A549 (cell line): ENCODE measurements around the gene FCRL6. TPM values are rescaled to one million over a fixed set of nuclear protein-coding genes. Genes with fewer than 3 reads are reported as not detected.
A peak's percentile ranks its signal among the peaks of the same experiment; 100 is the strongest.

ENCODE experiments used
- ATAC-seq, 2 experiments: fragments of 200-7000 bp in 1 of 2; fragments of >200 bp in 1 of 2; cut with Nextera tagmentation in 1 of 2; cut with Tn5 transposase in 1 of 2; 3 replicates each; pipeline versions ENCODE4 v1.8.0 to v1.9.1; 2018 to 2020; ENCODE audit warnings: mild to moderate bottlenecking in 1 of 2, moderate library complexity in 1 of 2
- CTCF ChIA-PET: fragments of 300-600 bp; sonication (Branson Sonifier 250); formaldehyde crosslinking; extraction: SDS; loops from one replicate; lab custom pipeline; 2021; ENCODE audit warnings: antibody characterized with exemption, inconsistent platforms; lab: Yijun Ruan, JAX
- POLR2A ChIA-PET: fragments of 350-600 bp; formaldehyde crosslinking; extraction: SDS; loops from one replicate; lab custom pipeline; 2021; ENCODE audit warnings: antibody characterized with exemption, inconsistent platforms; lab: Yijun Ruan, JAX
- DNase-seq, 2 experiments: peaks; one replicate each; pipeline versions ENCODE4 v3.0.0 to v3.0.0-alpha.2; 2011 to 2016; ENCODE audit warnings: low read depth in 1 of 2, low spot score in 1 of 2
- FAIRE-seq: peaks from 2 replicates; lab custom pipeline; 2011; peaks lifted over from hg19 to GRCh38; lab: Jason Lieb, UNC
- H3K27ac ChIP-seq, 2 experiments: fragments of >200 bp; sonication (Bioruptor Twin); formaldehyde crosslinking; 3 replicates each; pipeline ENCODE4 v1.5.1; 2016 to 2017
- H3K4me1 ChIP-seq: fragments of >200 bp; sonication (Bioruptor Twin); formaldehyde crosslinking; 3 replicates; pipeline ENCODE4 v1.6.1; 2016
- H3K4me2 ChIP-seq: fragments of >200 bp; sonication (Bioruptor Twin); formaldehyde crosslinking; 3 replicates; pipeline ENCODE4 v1.6.1; 2016
- H3K4me3 ChIP-seq: fragments of >200 bp; sonication (Bioruptor Twin); formaldehyde crosslinking; 3 replicates; pipeline ENCODE4 v1.5.1; 2016
- H3K9me3 ChIP-seq: fragments of >200 bp; sonication (Bioruptor Twin); formaldehyde crosslinking; 3 replicates; pipeline ENCODE4 v1.6.1; 2016
- CBX8 ChIP-seq: fragments of 200-600 bp; sonication (generic); IDR thresholded peaks from 2 replicates; pipeline ENCODE4 v1.6.1; 2016
- ESRRA ChIP-seq: fragments of 150-350 bp; IDR thresholded peaks from 2 replicates; pipeline ENCODE4 v1.6.1; 2014; ENCODE audit warnings: mild to moderate bottlenecking, low read length, borderline replicate concordance
- FOSB ChIP-seq: fragments of 250-450 bp; sonication (Bioruptor Pico); IDR thresholded peaks from 2 replicates; pipeline ENCODE4 v1.5.0; 2020; ENCODE audit warnings: mild to moderate bottlenecking, moderate library complexity
- FOSL2 ChIP-seq, 2 experiments: fragments of 450-650 bp in 1 of 2; fragments of >200 bp in 1 of 2; sonication (Bioruptor Twin) in 1 of 2; formaldehyde crosslinking; IDR thresholded peaks; 2 replicates each; pipeline versions ENCODE4 v1.5.0 to v1.6.1; 2016 to 2020; ENCODE audit warnings: mild to moderate bottlenecking in 1 of 2, moderate library complexity in 1 of 2
- GATA3 ChIP-seq: IDR thresholded peaks from 2 replicates; pipeline ENCODE4 v1.6.1; 2012; ENCODE audit warnings: borderline replicate concordance
- HEYL ChIP-seq: fragments of 250-450 bp; sonication (Bioruptor Pico); IDR thresholded peaks from 2 replicates; pipeline ENCODE4 v1.8.0; 2021; ENCODE audit warnings: mild to moderate bottlenecking, moderate library complexity
- HOXB13 ChIP-seq: fragments of 250-450 bp; sonication (Bioruptor Pico); IDR thresholded peaks from 2 replicates; pipeline ENCODE4 v1.5.0; 2020; ENCODE audit warnings: low read depth, mild to moderate bottlenecking, moderate library complexity
- KDM5A ChIP-seq: fragments of 200-600 bp; sonication (generic); IDR thresholded peaks from 2 replicates; pipeline ENCODE4 v1.6.1; 2016; ENCODE audit warnings: antibody characterized with exemption, mild to moderate bottlenecking
- MYC ChIP-seq: IDR thresholded peaks from 2 replicates; pipeline ENCODE4 v1.6.1; 2012; ENCODE audit warnings: mild to moderate bottlenecking, inconsistent platforms, low read length, improper control_type of control experiment, borderline replicate concordance
- NFE2L2 ChIP-seq: fragments of 150-350 bp; conservative IDR thresholded peaks from 2 replicates; pipeline ENCODE4 v1.6.1; 2014; ENCODE audit warnings: low read length
- PBX3 ChIP-seq: IDR thresholded peaks from 2 replicates; pipeline ENCODE4 v1.6.1; 2012
- POLR2A ChIP-seq: IDR thresholded peaks from 2 replicates; pipeline ENCODE4 v1.6.1; 2012; ENCODE audit warnings: mild to moderate bottlenecking, low read length
- RAD21 ChIP-seq, 2 experiments: fragments of >200 bp in 1 of 2; sonication (Bioruptor Twin) in 1 of 2; formaldehyde crosslinking in 1 of 2; IDR thresholded peaks in 1 of 2; conservative IDR thresholded peaks in 1 of 2; 2 replicates in 1 of 2; 3 replicates in 1 of 2; pipeline ENCODE4 v1.6.1; 2012 to 2018; ENCODE audit warnings: inconsistent platforms in 1 of 2
- RARB ChIP-seq: fragments of 250-450 bp; sonication (Bioruptor Pico); IDR thresholded peaks from 2 replicates; pipeline ENCODE4 v1.8.0; 2021; ENCODE audit warnings: mild to moderate bottlenecking, moderate library complexity
- RNF2 ChIP-seq: fragments of 200-600 bp; sonication (generic); IDR thresholded peaks from 2 replicates; pipeline ENCODE4 v1.6.1; 2016; ENCODE audit warnings: low read depth, mild to moderate bottlenecking, antibody characterized with exemption, moderate library complexity, borderline replicate concordance
- SMC3 ChIP-seq: fragments of >200 bp; sonication (Bioruptor Twin); formaldehyde crosslinking; IDR thresholded peaks from 3 replicates; pipeline ENCODE4 v1.6.1; 2018; ENCODE audit warnings: inconsistent platforms
- TFCP2L1 ChIP-seq: fragments of 250-450 bp; sonication (Bioruptor Pico); IDR thresholded peaks from 2 replicates; pipeline ENCODE4 v1.5.0; 2021; ENCODE audit warnings: mild to moderate bottlenecking
- TP53 ChIP-seq: fragments of 250-450 bp; sonication (Bioruptor Pico); IDR thresholded peaks from 2 replicates; pipeline ENCODE4 v1.5.0; 2021; ENCODE audit warnings: mild to moderate bottlenecking, moderate library complexity
- USF2 ChIP-seq: fragments of 450-650 bp; IDR thresholded peaks from 2 replicates; pipeline ENCODE4 v1.6.1; 2014; ENCODE audit warnings: antibody characterized with exemption
- ZNF302 ChIP-seq: fragments of 250-450 bp; sonication (Bioruptor Pico); IDR thresholded peaks from 2 replicates; pipeline ENCODE4 v1.9.0; 2021; ENCODE audit warnings: inconsistent platforms, mild to moderate bottlenecking, moderate library complexity
- ZSCAN20 ChIP-seq: fragments of 250-450 bp; sonication (Bioruptor Pico); IDR thresholded peaks from 2 replicates; pipeline ENCODE4 v1.8.0; 2022; ENCODE audit warnings: mild to moderate bottlenecking, moderate library complexity
- WGBS: methylation state at CpG from one replicate; pipeline ENCODE4 v1.1.6; 2017; ENCODE audit errors: missing lambda C conversion rate; 5-methylcytosine and 5-hydroxymethylcytosine counted together
- polyA plus RNA-seq, 4 experiments: library from polyadenylated mRNA; depleted of rRNA in 3 of 4; stranded (reverse); fragments of >200 nt; fragmentation: RNase III in 1 of 4; extraction: RNeasy Plus Mini Kit Qiagen cat#74134 plus additional on column Dnase treatment in 1 of 4; gene quantifications; 2 replicates in 3 of 4; 3 replicates in 1 of 4; pipeline ENCODE4 v1.2.3, GENCODE V29; 2011 to 2017
- TF ChIP-seq, protein P1 (sequence below): fragments of >200 bp; sonication (Bioruptor Twin); formaldehyde crosslinking; IDR thresholded peaks from 3 replicates; pipeline ENCODE4 v1.6.1; 2016
- TF ChIP-seq, protein P2 (sequence below): fragments of >200 bp; sonication (Bioruptor Twin); formaldehyde crosslinking; IDR thresholded peaks from 3 replicates; pipeline ENCODE4 v1.5.1; 2016

The FCRL6 gene
- polyA plus RNA-seq, 2 of the 4 experiments (the other 2 are of a cell fraction), result not detected

DNA sequence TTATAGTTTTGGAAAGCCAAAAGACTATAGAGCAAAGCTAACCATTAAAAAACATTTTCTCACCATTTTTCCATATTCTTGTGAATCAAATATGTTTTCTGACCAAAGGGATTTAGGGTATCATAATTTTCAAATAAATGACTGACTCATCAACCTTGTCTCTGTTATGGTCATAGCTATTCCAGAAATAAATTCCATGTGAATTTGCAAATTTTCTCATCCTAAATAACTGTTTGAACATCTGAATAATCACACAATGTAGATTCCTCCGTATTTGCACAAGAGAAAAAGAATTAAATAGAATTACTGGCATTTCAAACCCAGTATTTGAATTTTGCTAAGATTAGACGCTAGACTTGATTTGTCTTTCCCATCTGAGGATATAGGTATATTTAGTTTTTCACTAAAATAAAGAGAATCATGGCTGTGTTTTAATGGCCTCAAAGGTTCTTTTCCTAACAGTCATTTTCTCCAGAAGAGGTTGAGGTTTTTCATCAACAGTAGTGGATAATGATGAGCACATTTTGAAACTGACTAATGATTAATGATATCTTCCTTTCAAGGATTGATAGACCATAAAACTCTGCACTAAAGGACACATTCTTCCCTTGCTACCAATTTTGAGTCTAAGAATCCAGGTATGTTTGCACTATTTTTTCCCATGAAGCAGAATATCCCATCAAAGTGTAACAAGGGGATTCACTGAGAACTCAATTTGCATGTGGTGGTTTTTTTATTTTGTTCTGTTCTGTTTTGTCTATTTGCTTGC, 30.8 kb upstream of the FCRL6 start:
- 0 out of 3 replicates have a peak, but pooled peaks cover 3% of the 10 kb centered on the region for H3K9me3 ChIP-seq
- CTCF ChIA-PET, result interaction anchor here (1.6 kb wide), 1 partner anchor 9 kb away, joined by 4 read pairs; the partner anchor contains the start of gene DUSP23
- H3K27ac ChIP-seq, result no peak overlapping the region
- TF ChIP-seq MYC, result no peak
- TF ChIP-seq KDM5A, result no peak
- no peak for TF ChIP-seq FOSB
- TF ChIP-seq SMC3, result no peak
- no peak for TF ChIP-seq HOXB13
- no peak for TF ChIP-seq TFCP2L1
- TF ChIP-seq, protein P1, sequence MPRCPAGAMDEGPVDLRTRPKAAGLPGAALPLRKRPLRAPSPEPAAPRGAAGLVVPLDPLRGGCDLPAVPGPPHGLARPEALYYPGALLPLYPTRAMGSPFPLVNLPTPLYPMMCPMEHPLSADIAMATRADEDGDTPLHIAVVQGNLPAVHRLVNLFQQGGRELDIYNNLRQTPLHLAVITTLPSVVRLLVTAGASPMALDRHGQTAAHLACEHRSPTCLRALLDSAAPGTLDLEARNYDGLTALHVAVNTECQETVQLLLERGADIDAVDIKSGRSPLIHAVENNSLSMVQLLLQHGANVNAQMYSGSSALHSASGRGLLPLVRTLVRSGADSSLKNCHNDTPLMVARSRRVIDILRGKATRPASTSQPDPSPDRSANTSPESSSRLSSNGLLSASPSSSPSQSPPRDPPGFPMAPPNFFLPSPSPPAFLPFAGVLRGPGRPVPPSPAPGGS, result no peak
- no peaks in the 10 kb centered on the region for H3K4me1 ChIP-seq
- ATAC-seq, result no peak
- 40% methylated on average over 2 of the region's 2 CpGs for WGBS
- no peak overlapping the region for H3K4me3 ChIP-seq
- FAIRE-seq, result no peak
- POLR2A ChIA-PET, result no interaction called here
- DNase-seq, result no peak
- H3K4me2 ChIP-seq, result no peak overlapping the region

DNA sequence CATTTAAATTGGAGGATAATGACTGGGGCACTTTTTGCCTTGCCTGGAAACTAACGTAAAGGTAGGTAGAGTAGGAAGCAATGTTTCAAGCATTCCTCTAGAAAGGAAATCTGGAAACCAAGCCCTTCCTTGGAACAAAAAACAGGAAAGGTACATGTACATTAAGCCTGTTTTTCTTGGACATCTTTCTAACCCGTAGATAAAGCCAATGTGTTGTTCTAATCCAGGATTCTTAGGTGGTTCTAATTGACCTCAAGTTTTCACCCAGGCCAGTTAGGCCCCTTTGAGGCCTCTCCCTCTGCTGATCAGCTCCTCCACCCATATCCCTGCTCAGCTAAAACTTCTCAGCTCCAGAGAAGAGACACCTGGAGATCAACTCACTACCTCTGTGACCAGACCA, 27.7 kb upstream of the FCRL6 start:
- H3K4me2 ChIP-seq, result no peak overlapping the region
- no peak for ATAC-seq
- 59% methylated on average over 2 of the region's 2 CpGs for WGBS
- no peak for TF ChIP-seq KDM5A
- TF ChIP-seq PBX3, result no peak
- TF ChIP-seq TFCP2L1, result no peak
- no peak for TF ChIP-seq ESRRA
- no peak for TF ChIP-seq ZSCAN20 (CRISPR knock-in tag)
- TF ChIP-seq HEYL, result no peak
- TF ChIP-seq USF2, result no peak
- no peak for TF ChIP-seq NFE2L2
- no peak for TF ChIP-seq TP53 (CRISPR knock-in tag)
- TF ChIP-seq FOSL2 (IDR thresholded peaks at IDR 0.05), result no peak
- TF ChIP-seq FOSL2 (CRISPR knock-in tag; IDR thresholded peaks at IDR 0.05), result no peak
- no peak for TF ChIP-seq POLR2A
- no peak for TF ChIP-seq ZNF302 (CRISPR knock-in tag)
- no peak for TF ChIP-seq RNF2
- no peak for TF ChIP-seq RARB (CRISPR knock-in tag)
- TF ChIP-seq GATA3, result no peak
- DNase-seq, result no peak
- H3K9me3 ChIP-seq, result 0 out of 3 replicates have a peak, but pooled peaks cover 3% of the 10 kb centered on the region
- H3K4me1 ChIP-seq, result no peaks in the 10 kb centered on the region
- H3K27ac ChIP-seq, result peak overlapping the region in 1 of 2 experiments; percentile 8; a peak in 1 of 6 replicates
- ChIA-PET POLR2A (no interaction called here), CTCF (interaction anchor here (1.0 to 7.7 kb wide), 6 partner anchors 13 to 562 kb away, joined by 3 to 82 read pairs (median 4); no protein-coding TSS in a partner anchor)
- FAIRE-seq, result no peak
- no peak overlapping the region for H3K4me3 ChIP-seq

DNA sequence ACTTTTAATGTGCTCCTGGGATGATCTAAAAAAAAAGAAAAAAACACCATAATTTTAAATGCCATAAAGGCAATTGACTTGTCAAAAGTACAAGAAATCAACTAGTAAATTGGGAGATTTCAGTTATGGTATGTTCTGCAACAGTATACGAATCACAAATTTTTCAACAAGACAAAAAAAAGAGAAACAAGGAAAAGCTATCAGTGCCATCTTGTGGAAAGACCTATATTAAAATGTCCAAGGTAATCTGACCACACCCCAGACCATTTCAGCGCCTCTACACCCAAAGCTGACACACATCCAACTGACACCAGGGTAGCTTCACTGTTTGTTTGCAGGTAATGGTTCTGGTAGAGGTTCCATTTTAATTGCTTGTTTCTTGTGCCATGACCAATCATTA, 26.4 kb upstream of the FCRL6 start:
- TF ChIP-seq RAD21 (conservative IDR thresholded peaks at IDR 0.05 in 1 of 2, IDR thresholded peaks at IDR 0.05 in 1 of 2) (peak; percentile 51 to 60), SMC3 (peak; percentile 52; the same call in 2 of the 3 replicates), CBX8 (no peak)
- TF ChIP-seq, protein P2, sequence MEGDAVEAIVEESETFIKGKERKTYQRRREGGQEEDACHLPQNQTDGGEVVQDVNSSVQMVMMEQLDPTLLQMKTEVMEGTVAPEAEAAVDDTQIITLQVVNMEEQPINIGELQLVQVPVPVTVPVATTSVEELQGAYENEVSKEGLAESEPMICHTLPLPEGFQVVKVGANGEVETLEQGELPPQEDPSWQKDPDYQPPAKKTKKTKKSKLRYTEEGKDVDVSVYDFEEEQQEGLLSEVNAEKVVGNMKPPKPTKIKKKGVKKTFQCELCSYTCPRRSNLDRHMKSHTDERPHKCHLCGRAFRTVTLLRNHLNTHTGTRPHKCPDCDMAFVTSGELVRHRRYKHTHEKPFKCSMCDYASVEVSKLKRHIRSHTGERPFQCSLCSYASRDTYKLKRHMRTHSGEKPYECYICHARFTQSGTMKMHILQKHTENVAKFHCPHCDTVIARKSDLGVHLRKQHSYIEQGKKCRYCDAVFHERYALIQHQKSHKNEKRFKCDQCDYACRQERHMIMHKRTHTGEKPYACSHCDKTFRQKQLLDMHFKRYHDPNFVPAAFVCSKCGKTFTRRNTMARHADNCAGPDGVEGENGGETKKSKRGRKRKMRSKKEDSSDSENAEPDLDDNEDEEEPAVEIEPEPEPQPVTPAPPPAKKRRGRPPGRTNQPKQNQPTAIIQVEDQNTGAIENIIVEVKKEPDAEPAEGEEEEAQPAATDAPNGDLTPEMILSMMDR, result peak; percentile 41; the same call in 2 of the 3 replicates
- TF ChIP-seq, all 56 proteins: peak for 3
- no peak for DNase-seq
- WGBS, result 41% methylated on average over 2 of the region's 2 CpGs
- POLR2A ChIA-PET, result no interaction called here
- no peak for FAIRE-seq
- Histone ChIP-seq H3K4me2 (no peak overlapping the region), H3K4me3 (no peak overlapping the region), H3K27ac (no peak overlapping the region), H3K9me3 (0 out of 3 replicates have a peak, but pooled peaks cover 3% of the 10 kb centered on the region), H3K4me1 (peaks cover 6% of the 10 kb centered on the region; the same call in 2 of the 3 replicates)
- no peak for ATAC-seq
- CTCF ChIA-PET, result interaction anchor here (1.0 to 7.7 kb wide), 8 partner anchors 23 to 643 kb away, joined by 3 to 82 read pairs (median 4); no protein-coding TSS in a partner anchor
